ENCODE results near the gene HOXB3.

HOXB3 gene

DNA sequence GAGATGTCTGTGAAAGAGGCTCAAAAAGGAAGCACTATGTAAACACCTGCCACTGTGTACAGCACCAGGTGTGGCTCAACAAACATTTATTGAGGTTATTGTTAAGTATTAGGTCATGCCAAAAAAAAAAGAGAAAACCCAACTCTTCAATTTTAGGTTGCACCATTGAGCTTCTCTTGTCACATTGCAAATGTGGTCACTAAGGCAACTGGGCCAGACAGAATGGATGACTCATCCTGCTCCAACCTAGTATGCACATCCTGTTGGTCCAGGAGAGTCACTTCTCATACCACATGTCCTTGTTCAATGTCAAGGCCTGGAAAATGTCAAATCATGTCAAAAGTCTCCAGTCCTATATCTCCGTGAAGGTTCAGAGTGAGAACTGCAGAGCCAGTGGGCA, 84.3 kb downstream of the HOXB3 start (continued):
- TF ChIP-seq ZNF223 (tag by site-specific recombination; IDR thresholded peaks at IDR 0.05): no peak
- TF ChIP-seq ZFP41 (tag by site-specific recombination; IDR thresholded peaks at IDR 0.05; ENCODE audit: borderline replicate concordance): no peak
- TF ChIP-seq ZNF350 (tag by site-specific recombination; IDR thresholded peaks at IDR 0.05): no peak
- TF ChIP-seq, protein P1, sequence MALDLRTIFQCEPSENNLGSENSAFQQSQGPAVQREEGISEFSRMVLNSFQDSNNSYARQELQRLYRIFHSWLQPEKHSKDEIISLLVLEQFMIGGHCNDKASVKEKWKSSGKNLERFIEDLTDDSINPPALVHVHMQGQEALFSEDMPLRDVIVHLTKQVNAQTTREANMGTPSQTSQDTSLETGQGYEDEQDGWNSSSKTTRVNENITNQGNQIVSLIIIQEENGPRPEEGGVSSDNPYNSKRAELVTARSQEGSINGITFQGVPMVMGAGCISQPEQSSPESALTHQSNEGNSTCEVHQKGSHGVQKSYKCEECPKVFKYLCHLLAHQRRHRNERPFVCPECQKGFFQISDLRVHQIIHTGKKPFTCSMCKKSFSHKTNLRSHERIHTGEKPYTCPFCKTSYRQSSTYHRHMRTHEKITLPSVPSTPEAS (tag by site-specific recombination; IDR thresholded peaks at IDR 0.05): peak; percentile 15; the same call in 1 of the 2 replicates
- no peak for TF ChIP-seq ZNF791 (tag by site-specific recombination; IDR thresholded peaks at IDR 0.05)
- no peak for TF ChIP-seq ZNF610 (tag by site-specific recombination; IDR thresholded peaks at IDR 0.05; ENCODE audit: borderline replicate concordance)
- TF ChIP-seq ZNF175 (tag by site-specific recombination; IDR thresholded peaks at IDR 0.05): no peak
- TF ChIP-seq ZNF571 (tag by site-specific recombination; IDR thresholded peaks at IDR 0.05): no peak
- TF ChIP-seq GLI4 (tag by site-specific recombination; IDR thresholded peaks at IDR 0.05): no peak
- no peak for TF ChIP-seq ZNF433 (tag by site-specific recombination; IDR thresholded peaks at IDR 0.05; ENCODE audit: low read depth)
- TF ChIP-seq RBAK (tag by site-specific recombination; IDR thresholded peaks at IDR 0.05): no peak
- no peak for TF ChIP-seq ZNF747 (tag by site-specific recombination; IDR thresholded peaks at IDR 0.05)
- TF ChIP-seq ZNF623 (tag by site-specific recombination; IDR thresholded peaks at IDR 0.05): no peak
- no peak for TF ChIP-seq KLF10 (tag by site-specific recombination; IDR thresholded peaks at IDR 0.05)
- 0 out of 2 replicates have a peak, but pooled peaks have one; percentile 22 for TF ChIP-seq ZNF629 (tag by site-specific recombination; IDR thresholded peaks at IDR 0.05)
- TF ChIP-seq ZFP3 (tag by site-specific recombination; IDR thresholded peaks at IDR 0.05; ENCODE audit: low read depth): no peak
- TF ChIP-seq, protein P2, sequence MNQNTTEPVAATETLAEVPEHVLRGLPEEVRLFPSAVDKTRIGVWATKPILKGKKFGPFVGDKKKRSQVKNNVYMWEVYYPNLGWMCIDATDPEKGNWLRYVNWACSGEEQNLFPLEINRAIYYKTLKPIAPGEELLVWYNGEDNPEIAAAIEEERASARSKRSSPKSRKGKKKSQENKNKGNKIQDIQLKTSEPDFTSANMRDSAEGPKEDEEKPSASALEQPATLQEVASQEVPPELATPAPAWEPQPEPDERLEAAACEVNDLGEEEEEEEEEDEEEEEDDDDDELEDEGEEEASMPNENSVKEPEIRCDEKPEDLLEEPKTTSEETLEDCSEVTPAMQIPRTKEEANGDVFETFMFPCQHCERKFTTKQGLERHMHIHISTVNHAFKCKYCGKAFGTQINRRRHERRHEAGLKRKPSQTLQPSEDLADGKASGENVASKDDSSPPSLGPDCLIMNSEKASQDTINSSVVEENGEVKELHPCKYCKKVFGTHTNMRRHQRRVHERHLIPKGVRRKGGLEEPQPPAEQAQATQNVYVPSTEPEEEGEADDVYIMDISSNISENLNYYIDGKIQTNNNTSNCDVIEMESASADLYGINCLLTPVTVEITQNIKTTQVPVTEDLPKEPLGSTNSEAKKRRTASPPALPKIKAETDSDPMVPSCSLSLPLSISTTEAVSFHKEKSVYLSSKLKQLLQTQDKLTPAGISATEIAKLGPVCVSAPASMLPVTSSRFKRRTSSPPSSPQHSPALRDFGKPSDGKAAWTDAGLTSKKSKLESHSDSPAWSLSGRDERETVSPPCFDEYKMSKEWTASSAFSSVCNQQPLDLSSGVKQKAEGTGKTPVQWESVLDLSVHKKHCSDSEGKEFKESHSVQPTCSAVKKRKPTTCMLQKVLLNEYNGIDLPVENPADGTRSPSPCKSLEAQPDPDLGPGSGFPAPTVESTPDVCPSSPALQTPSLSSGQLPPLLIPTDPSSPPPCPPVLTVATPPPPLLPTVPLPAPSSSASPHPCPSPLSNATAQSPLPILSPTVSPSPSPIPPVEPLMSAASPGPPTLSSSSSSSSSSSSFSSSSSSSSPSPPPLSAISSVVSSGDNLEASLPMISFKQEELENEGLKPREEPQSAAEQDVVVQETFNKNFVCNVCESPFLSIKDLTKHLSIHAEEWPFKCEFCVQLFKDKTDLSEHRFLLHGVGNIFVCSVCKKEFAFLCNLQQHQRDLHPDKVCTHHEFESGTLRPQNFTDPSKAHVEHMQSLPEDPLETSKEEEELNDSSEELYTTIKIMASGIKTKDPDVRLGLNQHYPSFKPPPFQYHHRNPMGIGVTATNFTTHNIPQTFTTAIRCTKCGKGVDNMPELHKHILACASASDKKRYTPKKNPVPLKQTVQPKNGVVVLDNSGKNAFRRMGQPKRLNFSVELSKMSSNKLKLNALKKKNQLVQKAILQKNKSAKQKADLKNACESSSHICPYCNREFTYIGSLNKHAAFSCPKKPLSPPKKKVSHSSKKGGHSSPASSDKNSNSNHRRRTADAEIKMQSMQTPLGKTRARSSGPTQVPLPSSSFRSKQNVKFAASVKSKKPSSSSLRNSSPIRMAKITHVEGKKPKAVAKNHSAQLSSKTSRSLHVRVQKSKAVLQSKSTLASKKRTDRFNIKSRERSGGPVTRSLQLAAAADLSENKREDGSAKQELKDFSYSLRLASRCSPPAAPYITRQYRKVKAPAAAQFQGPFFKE (tag by site-specific recombination; IDR thresholded peaks at IDR 0.05; ENCODE audit: borderline replicate concordance): no peak
- TF ChIP-seq ZNF10 (tag by site-specific recombination; IDR thresholded peaks at IDR 0.05): no peak
- TF ChIP-seq KLF1 (tag by site-specific recombination; IDR thresholded peaks at IDR 0.05): no peak
- TF ChIP-seq, protein P3, sequence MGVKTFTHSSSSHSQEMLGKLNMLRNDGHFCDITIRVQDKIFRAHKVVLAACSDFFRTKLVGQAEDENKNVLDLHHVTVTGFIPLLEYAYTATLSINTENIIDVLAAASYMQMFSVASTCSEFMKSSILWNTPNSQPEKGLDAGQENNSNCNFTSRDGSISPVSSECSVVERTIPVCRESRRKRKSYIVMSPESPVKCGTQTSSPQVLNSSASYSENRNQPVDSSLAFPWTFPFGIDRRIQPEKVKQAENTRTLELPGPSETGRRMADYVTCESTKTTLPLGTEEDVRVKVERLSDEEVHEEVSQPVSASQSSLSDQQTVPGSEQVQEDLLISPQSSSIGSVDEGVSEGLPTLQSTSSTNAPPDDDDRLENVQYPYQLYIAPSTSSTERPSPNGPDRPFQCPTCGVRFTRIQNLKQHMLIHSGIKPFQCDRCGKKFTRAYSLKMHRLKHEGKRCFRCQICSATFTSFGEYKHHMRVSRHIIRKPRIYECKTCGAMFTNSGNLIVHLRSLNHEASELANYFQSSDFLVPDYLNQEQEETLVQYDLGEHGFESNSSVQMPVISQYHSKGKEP (tag by site-specific recombination; IDR thresholded peaks at IDR 0.05): no peak
- TF ChIP-seq KLF8 (tag by site-specific recombination; IDR thresholded peaks at IDR 0.05): no peak
- peak; percentile 88 for TF ChIP-seq ZNF600 (tag by site-specific recombination; IDR thresholded peaks at IDR 0.05)
- no peak for TF ChIP-seq ZNF292 (tag by site-specific recombination; IDR thresholded peaks at IDR 0.05; ENCODE audit: borderline replicate concordance, low read depth)
- no peak for TF ChIP-seq ZNF701 (tag by site-specific recombination; IDR thresholded peaks at IDR 0.05)
- TF ChIP-seq HOXA7 (CRISPR knock-in tag; IDR thresholded peaks at IDR 0.05; ENCODE audit: borderline replicate concordance): no peak
- TF ChIP-seq ZNF768 (tag by site-specific recombination; IDR thresholded peaks at IDR 0.05): no peak
- TF ChIP-seq ZNF670 (tag by site-specific recombination; IDR thresholded peaks at IDR 0.05; ENCODE audit: low read depth): no peak
- no peak for TF ChIP-seq ZNF76 (tag by site-specific recombination; IDR thresholded peaks at IDR 0.05; ENCODE audit: borderline replicate concordance, low read depth)
- no peak for TF ChIP-seq MEIS1 (CRISPR knock-in tag; IDR thresholded peaks at IDR 0.05; ENCODE audit: borderline replicate concordance)
- TF ChIP-seq, protein P4, sequence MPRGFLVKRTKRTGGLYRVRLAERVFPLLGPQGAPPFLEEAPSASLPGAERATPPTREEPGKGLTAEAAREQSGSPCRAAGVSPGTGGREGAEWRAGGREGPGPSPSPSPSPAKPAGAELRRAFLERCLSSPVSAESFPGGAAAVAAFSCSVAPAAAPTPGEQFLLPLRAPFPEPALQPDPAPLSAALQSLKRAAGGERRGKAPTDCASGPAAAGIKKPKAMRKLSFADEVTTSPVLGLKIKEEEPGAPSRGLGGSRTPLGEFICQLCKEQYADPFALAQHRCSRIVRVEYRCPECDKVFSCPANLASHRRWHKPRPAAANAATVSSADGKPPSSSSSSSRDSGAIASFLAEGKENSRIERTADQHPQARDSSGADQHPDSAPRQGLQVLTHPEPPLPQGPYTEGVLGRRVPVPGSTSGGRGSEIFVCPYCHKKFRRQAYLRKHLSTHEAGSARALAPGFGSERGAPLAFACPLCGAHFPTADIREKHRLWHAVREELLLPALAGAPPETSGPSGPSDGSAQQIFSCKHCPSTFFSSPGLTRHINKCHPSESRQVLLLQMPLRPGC (tag by site-specific recombination; IDR thresholded peaks at IDR 0.05): no peak
- TF ChIP-seq ZNF335 (tag by site-specific recombination; conservative IDR thresholded peaks at IDR 0.05): peak; percentile 39; the same call in 1 of the 2 replicates

All from HEK293 (cell line).